Liver (tissue), 9 donors: ENCODE results near the gene ZFYVE28. TPM values are rescaled to one million over a fixed set of nuclear protein-coding genes. Genes with fewer than 3 reads are reported as not detected.

Experiments used
- DNase-seq: peaks from one replicate; pipeline ENCODE4 v3.0.0-alpha.2; 2017; ENCODE audit warnings: low spot score
- H3K27ac ChIP-seq, 2 donors: one replicate each; pipeline ENCODE4 v1.7.0; 2013; ENCODE audit warnings: inconsistent platforms in 2 of 2, low read length in 2 of 2, control low read depth in 1 of 2, low read depth in 1 of 2, mild to moderate bottlenecking in 1 of 2
- H3K27me3 ChIP-seq, 4 donors: one replicate each; pipeline versions ENCODE4 v1.6.1 to v1.7.0; 2013; ENCODE audit warnings: low read length in 3 of 4, inconsistent platforms in 1 of 4, mild to moderate bottlenecking in 1 of 4, moderate library complexity in 1 of 4; ENCODE audit not compliant: control insufficient read depth in 4 of 4, insufficient read depth in 4 of 4
- H3K36me3 ChIP-seq, 4 donors: one replicate each; pipeline versions ENCODE4 v1.6.1 to v1.7.0; 2013; ENCODE audit warnings: low read length in 3 of 4, mild to moderate bottlenecking in 3 of 4, low read depth in 1 of 4, moderate library complexity in 1 of 4; ENCODE audit not compliant: control insufficient read depth in 4 of 4, insufficient read depth in 3 of 4
- H3K4me1 ChIP-seq, 4 donors: one replicate each; pipeline versions ENCODE4 v1.6.1 to v1.7.0; 2013; ENCODE audit warnings: low read length in 3 of 4, mild to moderate bottlenecking in 3 of 4, moderate library complexity in 1 of 4; ENCODE audit not compliant: control insufficient read depth in 4 of 4, insufficient read depth in 4 of 4
- H3K4me3 ChIP-seq, 3 donors: one replicate each; pipeline versions ENCODE4 v1.6.1 to v1.7.0; 2013; ENCODE audit warnings: low read length in 3 of 3, control low read depth in 1 of 3, low read depth in 1 of 3, mild to moderate bottlenecking in 1 of 3
- H3K9ac ChIP-seq, 2 donors: one replicate each; pipeline ENCODE4 v1.7.0; 2013; ENCODE audit warnings: low read length in 2 of 2, mild to moderate bottlenecking in 2 of 2, moderate library complexity in 2 of 2, control low read depth in 1 of 2, low read depth in 1 of 2
- H3K9me3 ChIP-seq, 4 donors: one replicate each; pipeline versions ENCODE4 v1.6.1 to v1.7.0; 2013; ENCODE audit warnings: low read length in 3 of 4; ENCODE audit not compliant: control insufficient read depth in 4 of 4
- EGR1 ChIP-seq, 2 donors: IDR thresholded peaks; 2 replicates each; pipeline ENCODE4 v1.6.1; 2016 to 2018; ENCODE audit warnings: antibody characterized with exemption in 2 of 2, low read depth in 2 of 2
- FOXA1 ChIP-seq: IDR thresholded peaks from 2 replicates; pipeline ENCODE4 v1.6.1; 2016; ENCODE audit warnings: antibody characterized with exemption
- FOXA2 ChIP-seq: IDR thresholded peaks from 2 replicates; pipeline ENCODE4 v1.6.1; 2016; ENCODE audit warnings: antibody characterized with exemption
- HNF4A ChIP-seq, 2 donors: conservative IDR thresholded peaks; 2 replicates each; pipeline ENCODE4 v1.6.1; 2016; ENCODE audit warnings: antibody characterized with exemption in 2 of 2, mild to moderate bottlenecking in 2 of 2
- HNF4G ChIP-seq: IDR thresholded peaks from 2 replicates; pipeline ENCODE4 v1.6.1; 2016; ENCODE audit warnings: antibody characterized with exemption
- JUND ChIP-seq, 2 donors: IDR thresholded peaks; 2 replicates each; pipeline ENCODE4 v1.6.1; 2016; ENCODE audit warnings: antibody characterized with exemption in 2 of 2
- NR2F2 ChIP-seq: IDR thresholded peaks from 2 replicates; pipeline ENCODE4 v1.6.1; 2016; ENCODE audit warnings: antibody characterized with exemption
- RXRA ChIP-seq, 2 donors: IDR thresholded peaks; 2 replicates each; pipeline ENCODE4 v1.6.1; 2017 to 2018; ENCODE audit warnings: antibody characterized with exemption in 2 of 2, mild to moderate bottlenecking in 1 of 2
- SP1 ChIP-seq: IDR thresholded peaks from 2 replicates; pipeline ENCODE4 v1.6.1; 2018; ENCODE audit warnings: antibody characterized with exemption, mild to moderate bottlenecking
- TAF1 ChIP-seq: conservative IDR thresholded peaks from 2 replicates; pipeline ENCODE4 v1.6.1; 2016; ENCODE audit warnings: antibody characterized with exemption, mild to moderate bottlenecking
- YY1 ChIP-seq: IDR thresholded peaks from 2 replicates; pipeline ENCODE4 v1.6.1; 2016; ENCODE audit warnings: antibody characterized with exemption, mild to moderate bottlenecking
- WGBS: extraction: QIAGEN DNeasy Blood & Tissue Kit; methylation state at CpG from one replicate; pipeline ENCODE4 v1.1.7; 2013; 5-methylcytosine and 5-hydroxymethylcytosine counted together
- polyA plus RNA-seq, 2 donors: library from polyadenylated mRNA; stranded (reverse) in 1 of 2; unstranded in 1 of 2; fragments of 200-250 nt in 1 of 2; fragments of >200 nt in 1 of 2; fragmentation: Nextera tagmentation in 1 of 2; extraction: Ambion mirVana in 1 of 2; gene quantifications; one replicate each; pipeline versions ENCODE4 v1.2.1 to v1.2.3, GENCODE V29; 2013 to 2015
- total RNA-seq, 2 donors: library from RNA; depleted of rRNA; stranded (reverse); fragments of >200 nt; gene quantifications; one replicate each; pipeline ENCODE4 v1.2.3, GENCODE V29; 2014
- TF ChIP-seq, protein P1 (sequence below): IDR thresholded peaks from 2 replicates; pipeline ENCODE4 v1.6.1; 2016; ENCODE audit warnings: antibody characterized with exemption, mild to moderate bottlenecking
- TF ChIP-seq, protein P2 (sequence below): IDR thresholded peaks from 2 replicates; pipeline ENCODE4 v1.6.1; 2016; ENCODE audit warnings: antibody characterized with exemption
- TF ChIP-seq, protein P3 (sequence below): fragments of 150-350 bp; IDR thresholded peaks from 2 replicates; pipeline ENCODE4 v1.5.1; 2017; ENCODE audit warnings: improper control_type of control experiment, low read depth, low read length; ENCODE audit not compliant: missing input control
- donor health status: healthy.
- donor health status: healthy.
- donor health status: healthy.
- donor health status: healthy.
- donor health status: healthy.

Gene ZFYVE28
- total and polyA plus RNA-seq, 4 donors, result 2.0 to 6.1 (median 2.7) TPM

DNA sequence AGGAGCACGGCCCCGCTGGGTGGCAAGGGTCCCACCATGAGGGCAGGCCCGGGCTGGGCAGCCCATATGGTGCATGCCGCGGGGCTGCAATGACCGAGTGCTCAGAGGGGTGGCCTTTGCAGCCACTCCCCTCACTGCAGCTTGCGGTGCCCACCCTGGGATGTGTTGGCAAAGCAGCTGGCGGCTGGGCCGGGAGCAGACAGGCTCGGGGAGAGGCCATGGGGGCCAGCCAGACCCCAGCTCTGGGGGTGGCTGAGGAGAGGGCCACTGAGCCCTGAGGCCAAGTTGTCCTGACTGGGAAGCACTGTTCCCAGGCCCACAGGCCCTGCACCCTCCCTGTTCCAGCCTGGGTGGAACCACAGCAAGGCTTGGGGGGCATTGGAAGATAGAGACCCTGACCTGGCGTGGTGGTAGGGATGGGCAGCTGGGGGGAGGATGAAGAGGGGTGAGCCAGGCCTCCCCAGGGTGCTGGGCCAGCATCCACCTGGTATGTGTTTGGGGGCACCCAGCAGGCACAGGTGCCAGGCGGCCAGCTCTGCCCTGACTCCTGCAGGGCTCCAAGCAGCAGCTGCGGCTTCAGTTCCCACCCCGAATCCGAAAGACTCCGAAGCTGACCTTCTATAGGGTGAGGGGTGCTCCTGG lies 32.1 kb upstream of the ZFYVE28 start:
- no peak for TF ChIP-seq TAF1
- no peak for TF ChIP-seq NR2F2
- no peak for TF ChIP-seq HNF4G
- H3K4me1 ChIP-seq, result no peaks in the 10 kb centered on the region
- no peak overlapping the region for H3K9ac ChIP-seq
- WGBS, result 93% methylated on average over 16 of the region's 16 CpGs
- no peaks in the 10 kb centered on the region for H3K27me3 ChIP-seq
- no peaks in the 10 kb centered on the region for H3K9me3 ChIP-seq
- no peaks in the 10 kb centered on the region for H3K36me3 ChIP-seq
- no peak overlapping the region for H3K4me3 ChIP-seq
- H3K27ac ChIP-seq, result no peak overlapping the region
- no peak for DNase-seq

DNA sequence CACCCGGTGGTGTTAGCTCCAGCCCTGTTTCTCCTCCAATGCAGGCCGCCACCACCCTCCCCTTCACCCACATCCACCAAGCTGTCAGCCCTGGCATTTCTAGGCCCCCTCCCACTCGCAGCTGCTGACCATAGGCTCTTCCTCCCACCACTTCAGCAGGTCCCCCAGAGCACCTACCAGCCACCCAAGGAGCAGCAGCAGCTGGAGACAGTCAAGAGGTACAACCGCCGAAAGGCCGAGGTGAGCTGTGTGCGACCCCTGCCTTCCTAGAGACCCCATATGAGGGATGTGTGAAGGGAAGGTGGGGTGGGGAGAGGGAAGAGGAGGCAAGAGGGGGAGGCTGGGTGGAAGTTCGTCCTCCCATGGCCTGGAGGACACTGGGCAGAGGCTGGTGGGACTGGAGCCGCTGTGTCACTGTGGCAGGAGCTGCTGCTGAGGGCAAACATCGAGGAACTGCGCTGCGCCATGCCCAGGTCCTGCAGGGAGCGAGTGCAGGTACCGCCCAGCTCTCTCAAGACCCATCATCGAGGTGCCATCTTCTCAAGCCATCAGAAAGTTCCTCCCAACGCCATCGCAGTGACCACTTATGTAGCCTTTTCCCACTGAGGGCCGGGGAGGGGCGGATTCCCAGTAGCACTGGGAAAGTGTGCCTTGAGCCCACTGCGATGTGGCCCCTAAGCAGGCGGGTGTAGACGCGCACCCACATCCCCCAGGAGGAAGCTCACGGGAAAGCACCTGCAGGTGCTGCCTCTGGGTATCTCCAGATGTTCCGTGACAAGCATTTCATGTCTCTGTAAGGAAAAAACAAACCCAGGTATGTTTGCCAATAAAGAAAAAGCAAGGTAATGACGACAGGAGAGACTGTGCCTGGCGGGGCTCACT lies 31.3 kb upstream of the ZFYVE28 start:
- Histone ChIP-seq H3K9me3 (no peaks in the 10 kb centered on the region), H3K36me3 (no peaks in the 10 kb centered on the region), H3K27me3 (no peaks in the 10 kb centered on the region), H3K4me3 (no peak overlapping the region), H3K4me1 (no peaks in the 10 kb centered on the region), H3K9ac (no peak overlapping the region), H3K27ac (no peak overlapping the region)
- DNase-seq, result no peak
- WGBS, result 94% methylated on average over 27 of the region's 27 CpGs
- TF ChIP-seq HNF4A (conservative IDR thresholded peaks at IDR 0.05), result no peak
- TF ChIP-seq, protein P1, sequence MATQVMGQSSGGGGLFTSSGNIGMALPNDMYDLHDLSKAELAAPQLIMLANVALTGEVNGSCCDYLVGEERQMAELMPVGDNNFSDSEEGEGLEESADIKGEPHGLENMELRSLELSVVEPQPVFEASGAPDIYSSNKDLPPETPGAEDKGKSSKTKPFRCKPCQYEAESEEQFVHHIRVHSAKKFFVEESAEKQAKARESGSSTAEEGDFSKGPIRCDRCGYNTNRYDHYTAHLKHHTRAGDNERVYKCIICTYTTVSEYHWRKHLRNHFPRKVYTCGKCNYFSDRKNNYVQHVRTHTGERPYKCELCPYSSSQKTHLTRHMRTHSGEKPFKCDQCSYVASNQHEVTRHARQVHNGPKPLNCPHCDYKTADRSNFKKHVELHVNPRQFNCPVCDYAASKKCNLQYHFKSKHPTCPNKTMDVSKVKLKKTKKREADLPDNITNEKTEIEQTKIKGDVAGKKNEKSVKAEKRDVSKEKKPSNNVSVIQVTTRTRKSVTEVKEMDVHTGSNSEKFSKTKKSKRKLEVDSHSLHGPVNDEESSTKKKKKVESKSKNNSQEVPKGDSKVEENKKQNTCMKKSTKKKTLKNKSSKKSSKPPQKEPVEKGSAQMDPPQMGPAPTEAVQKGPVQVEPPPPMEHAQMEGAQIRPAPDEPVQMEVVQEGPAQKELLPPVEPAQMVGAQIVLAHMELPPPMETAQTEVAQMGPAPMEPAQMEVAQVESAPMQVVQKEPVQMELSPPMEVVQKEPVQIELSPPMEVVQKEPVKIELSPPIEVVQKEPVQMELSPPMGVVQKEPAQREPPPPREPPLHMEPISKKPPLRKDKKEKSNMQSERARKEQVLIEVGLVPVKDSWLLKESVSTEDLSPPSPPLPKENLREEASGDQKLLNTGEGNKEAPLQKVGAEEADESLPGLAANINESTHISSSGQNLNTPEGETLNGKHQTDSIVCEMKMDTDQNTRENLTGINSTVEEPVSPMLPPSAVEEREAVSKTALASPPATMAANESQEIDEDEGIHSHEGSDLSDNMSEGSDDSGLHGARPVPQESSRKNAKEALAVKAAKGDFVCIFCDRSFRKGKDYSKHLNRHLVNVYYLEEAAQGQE, result no peak
- no peak for TF ChIP-seq FOXA1
- TF ChIP-seq, protein P2, sequence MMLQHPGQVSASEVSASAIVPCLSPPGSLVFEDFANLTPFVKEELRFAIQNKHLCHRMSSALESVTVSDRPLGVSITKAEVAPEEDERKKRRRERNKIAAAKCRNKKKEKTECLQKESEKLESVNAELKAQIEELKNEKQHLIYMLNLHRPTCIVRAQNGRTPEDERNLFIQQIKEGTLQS, result no peak
- no peak for TF ChIP-seq YY1
- TF ChIP-seq EGR1 (IDR thresholded peaks at IDR 0.05; ENCODE audit: low read depth in 2 of 2), result no peak
- no peak for TF ChIP-seq RXRA (IDR thresholded peaks at IDR 0.05)
- no peak for TF ChIP-seq HNF4G
- no peak for TF ChIP-seq FOXA2
- TF ChIP-seq, protein P3, sequence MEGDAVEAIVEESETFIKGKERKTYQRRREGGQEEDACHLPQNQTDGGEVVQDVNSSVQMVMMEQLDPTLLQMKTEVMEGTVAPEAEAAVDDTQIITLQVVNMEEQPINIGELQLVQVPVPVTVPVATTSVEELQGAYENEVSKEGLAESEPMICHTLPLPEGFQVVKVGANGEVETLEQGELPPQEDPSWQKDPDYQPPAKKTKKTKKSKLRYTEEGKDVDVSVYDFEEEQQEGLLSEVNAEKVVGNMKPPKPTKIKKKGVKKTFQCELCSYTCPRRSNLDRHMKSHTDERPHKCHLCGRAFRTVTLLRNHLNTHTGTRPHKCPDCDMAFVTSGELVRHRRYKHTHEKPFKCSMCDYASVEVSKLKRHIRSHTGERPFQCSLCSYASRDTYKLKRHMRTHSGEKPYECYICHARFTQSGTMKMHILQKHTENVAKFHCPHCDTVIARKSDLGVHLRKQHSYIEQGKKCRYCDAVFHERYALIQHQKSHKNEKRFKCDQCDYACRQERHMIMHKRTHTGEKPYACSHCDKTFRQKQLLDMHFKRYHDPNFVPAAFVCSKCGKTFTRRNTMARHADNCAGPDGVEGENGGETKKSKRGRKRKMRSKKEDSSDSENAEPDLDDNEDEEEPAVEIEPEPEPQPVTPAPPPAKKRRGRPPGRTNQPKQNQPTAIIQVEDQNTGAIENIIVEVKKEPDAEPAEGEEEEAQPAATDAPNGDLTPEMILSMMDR, result no peak
- no peak for TF ChIP-seq SP1
- no peak for TF ChIP-seq NR2F2
- TF ChIP-seq JUND (IDR thresholded peaks at IDR 0.05), result no peak
